Activated CD4-positive, alpha-beta T cell treated with anti-CD3 and anti-CD28 coated beads, Interleukin-2, Interleukin-6, amounts not matched to agents 100 ng/mL and 50 ng/mL, durations not matched to agents 16 hours and 8 hours (primary cell): ENCODE measurements around the gene PLCB1.
"Not testable (repeated sequence)": the region's sequence is repeated elsewhere in the genome, so short reads cannot be mapped to it uniquely, and the experiment has no call there.

Source experiments
- DNase-seq: peaks from one replicate; pipeline ENCODE4 v3.0.0-alpha.2; 2020

The PLCB1 gene

GRCh38 chr20:8457978-8458377 lies 325.9 kb downstream of the PLCB1 start:
- DNase-seq = no peak

GRCh38 chr20:8461186-8461585 lies 329.1 kb downstream of the PLCB1 start:
- DNase-seq = no peak

GRCh38 chr20:8464368-8464767 lies 332.3 kb downstream of the PLCB1 start:
- DNase-seq = no peak

- DNase-seq = not testable (repeated sequence)
These were observed 334.7 kb downstream of the PLCB1 start for GRCh38 chr20:8466781-8467180.

- no peak for DNase-seq
These were observed 338.1 kb downstream of the PLCB1 start for GRCh38 chr20:8470156-8470555.

- no peak for DNase-seq
These were observed 339.4 kb downstream of the PLCB1 start for GRCh38 chr20:8471465-8471864.

GRCh38 chr20:8473459-8473858 lies 341.4 kb downstream of the PLCB1 start:
- DNase-seq = no peak

GRCh38 chr20:8474027-8474668 lies 342.1 kb downstream of the PLCB1 start:
- no peak for DNase-seq

- no peak for DNase-seq
These were observed 344.0 kb downstream of the PLCB1 start for GRCh38 chr20:8476021-8476420.

- no peak for DNase-seq
These were observed 348.5 kb downstream of the PLCB1 start for GRCh38 chr20:8480597-8480996.

- no peak for DNase-seq
These were observed 355.6 kb downstream of the PLCB1 start for GRCh38 chr20:8487696-8488095.

- DNase-seq = no peak
These were observed 357.2 kb downstream of the PLCB1 start for GRCh38 chr20:8489094-8489883.

GRCh38 chr20:8490076-8490830 lies 358.2 kb downstream of the PLCB1 start:
- DNase-seq = no peak

- no peak for DNase-seq
These were observed 360.1 kb downstream of the PLCB1 start for GRCh38 chr20:8492173-8492572.

- no peak for DNase-seq
These were observed 366.5 kb downstream of the PLCB1 start for GRCh38 chr20:8498571-8498970.

GRCh38 chr20:8504030-8504429 lies 372.0 kb downstream of the PLCB1 start:
- DNase-seq = no peak

- DNase-seq = no peak
These were observed 373.6 kb downstream of the PLCB1 start for GRCh38 chr20:8505476-8506200.

GRCh38 chr20:8507231-8507630 lies 375.2 kb downstream of the PLCB1 start:
- no peak for DNase-seq

- no peak for DNase-seq
These were observed 377.7 kb downstream of the PLCB1 start for GRCh38 chr20:8509809-8510208.

- no peak for DNase-seq
These were observed 378.7 kb downstream of the PLCB1 start for GRCh38 chr20:8510808-8511207.

GRCh38 chr20:8512003-8512402 lies 379.9 kb downstream of the PLCB1 start:
- DNase-seq = no peak

GRCh38 chr20:8515810-8516435 lies 383.9 kb downstream of the PLCB1 start:
- DNase-seq = no peak

- DNase-seq = no peak
These were observed 386.8 kb downstream of the PLCB1 start for GRCh38 chr20:8518878-8519277.
